DMS53 treated with DMSO at 0.1 percent for 48 hours (cell line): ENCODE measurements around the gene PRCC.

ENCODE experiments used
- DNase-seq: peaks from one replicate; lab custom pipeline; 2025; ENCODE audit not compliant: unreplicated experiment; lab: John Stamatoyannopoulos, UW

Gene PRCC

GRCh38 chr1:156794506-156795373 lies 27.4 kb downstream of the PRCC start:
- DNase-seq, result no peak

- no peak for DNase-seq
Measured at GRCh38 chr1:156795374-156795733, 28.0 kb downstream of the PRCC start.

GRCh38 chr1:156795787-156796186 lies 28.5 kb downstream of the PRCC start:
- no peak for DNase-seq

GRCh38 chr1:156796340-156797097 lies 29.2 kb downstream of the PRCC start:
- DNase-seq, result no peak

- peak; percentile 62 for DNase-seq
Measured at GRCh38 chr1:156797212-156797871, 30.0 kb downstream of the PRCC start.

GRCh38 chr1:156801409-156802121 lies 34.2 kb downstream of the PRCC start:
- DNase-seq, result no peak

GRCh38 chr1:156802421-156802935 lies 35.1 kb downstream of the PRCC start:
- DNase-seq, result no peak

GRCh38 chr1:156803086-156803851 lies 35.9 kb downstream of the PRCC start:
- no peak for DNase-seq

GRCh38 chr1:156804026-156804425 lies 36.7 kb downstream of the PRCC start:
- DNase-seq, result no peak

- no peak for DNase-seq
Measured at GRCh38 chr1:156804572-156805243, 37.4 kb downstream of the PRCC start.

GRCh38 chr1:156805766-156806511 lies 38.6 kb downstream of the PRCC start:
- DNase-seq, result no peak

GRCh38 chr1:156806512-156807440 lies 39.4 kb downstream of the PRCC start:
- DNase-seq, result no peak

- DNase-seq, result no peak
Measured at GRCh38 chr1:156807627-156808026, 40.3 kb downstream of the PRCC start.

- no peak for DNase-seq
Measured at GRCh38 chr1:156808186-156809030, 41.1 kb downstream of the PRCC start.

- no peak for DNase-seq
Measured at GRCh38 chr1:156809281-156809680, 41.9 kb downstream of the PRCC start.

GRCh38 chr1:156809711-156810366 lies 42.5 kb downstream of the PRCC start:
- no peak for DNase-seq
